Measurements from ENCODE around the gene KRTAP21-2.
"Not testable (repeated sequence)": the region's sequence is repeated elsewhere in the genome, so short reads cannot be mapped to it uniquely, and the experiment has no call there.

Gene KRTAP21-2

GRCh38 chr21:30747159-30747558 lies at the start of gene KRTAP21-2:
KRTAP21-2 (minus strand) TSS chr21:30747259; CDS start chr21:30747202, 57 bp downstream.
- ChIA-PET CTCF (no interaction called here), POLR2A (no interaction called here)
- TF ChIP-seq CTCF (IDR thresholded peaks at IDR 0.05; ENCODE audit: control extremely low read depth, extremely low read depth, low read depth, missing control alignments) = no peak
- no peak for DNase-seq (ENCODE audit: extremely low spot score)

DNA sequence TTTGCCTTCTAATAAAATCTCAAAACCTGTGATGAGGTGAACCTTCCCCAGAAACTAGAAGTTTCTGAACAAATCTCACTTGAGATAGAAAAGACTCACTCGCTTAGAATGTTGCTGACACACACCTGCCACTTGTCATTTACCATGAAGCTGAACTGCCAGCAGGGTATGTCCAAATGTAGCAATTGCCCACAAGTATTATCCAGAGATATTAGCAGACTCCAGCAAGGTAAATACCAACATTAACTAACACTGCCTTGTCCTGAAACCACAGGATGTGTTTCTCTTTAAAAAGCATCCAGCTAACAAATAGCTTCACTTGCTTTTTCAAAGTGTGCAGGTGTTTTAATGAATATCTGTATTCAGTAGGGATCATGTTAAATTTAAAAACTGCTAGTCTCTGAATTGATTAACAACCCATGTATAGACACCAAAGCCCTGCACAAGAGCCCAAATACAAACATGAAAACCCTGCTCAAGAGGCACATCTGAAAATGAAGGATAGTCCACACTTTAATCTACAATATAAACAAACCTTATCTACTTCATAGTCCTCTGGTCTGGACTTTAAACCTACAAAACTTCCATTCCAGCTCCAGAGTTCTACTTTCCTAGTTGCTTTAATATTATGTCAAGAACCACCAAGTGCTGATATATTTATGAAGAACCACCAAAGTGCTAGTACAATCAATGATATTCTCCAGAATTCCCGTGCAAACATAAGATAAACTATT lies 46.7 kb upstream of the KRTAP21-2 start:
- POLR2A ChIA-PET = no interaction called here
- CTCF ChIA-PET = no interaction called here
- DNase-seq (ENCODE audit: extremely low spot score) = no peak
- TF ChIP-seq CTCF (IDR thresholded peaks at IDR 0.05; ENCODE audit: control extremely low read depth, extremely low read depth, low read depth, missing control alignments) = no peak

DNA sequence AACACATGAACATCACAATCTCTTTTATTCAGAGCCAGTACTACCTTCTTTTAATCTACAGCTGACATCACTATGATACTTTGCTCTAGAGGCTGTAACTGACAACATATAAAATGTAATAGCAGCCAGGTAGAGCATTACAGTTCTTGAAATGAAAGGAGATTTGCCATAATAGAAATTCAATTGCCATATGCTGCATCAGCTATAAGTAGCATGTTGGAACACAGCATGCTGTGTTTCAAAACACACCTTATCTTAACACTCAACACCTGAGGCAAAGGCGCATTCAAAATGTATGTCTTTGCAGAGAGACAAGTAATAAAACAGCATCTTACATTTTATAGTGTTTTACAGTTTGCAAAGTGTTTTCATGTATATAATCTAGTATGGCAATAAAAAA lies 32.2 kb upstream of the KRTAP21-2 start:
- no peak for DNase-seq (ENCODE audit: extremely low spot score)
- CTCF ChIA-PET = no interaction called here
- POLR2A ChIA-PET = no interaction called here
- no peak for TF ChIP-seq CTCF (IDR thresholded peaks at IDR 0.05; ENCODE audit: control extremely low read depth, extremely low read depth, low read depth, missing control alignments)

- POLR2A ChIA-PET = no interaction called here
- DNase-seq (ENCODE audit: extremely low spot score) = no peak
- no peak for TF ChIP-seq CTCF (IDR thresholded peaks at IDR 0.05; ENCODE audit: control extremely low read depth, extremely low read depth, low read depth, missing control alignments)
- CTCF ChIA-PET = no interaction called here
Observed at GRCh38 chr21:30769724-30770431, 22.8 kb upstream of the KRTAP21-2 start.

DNA sequence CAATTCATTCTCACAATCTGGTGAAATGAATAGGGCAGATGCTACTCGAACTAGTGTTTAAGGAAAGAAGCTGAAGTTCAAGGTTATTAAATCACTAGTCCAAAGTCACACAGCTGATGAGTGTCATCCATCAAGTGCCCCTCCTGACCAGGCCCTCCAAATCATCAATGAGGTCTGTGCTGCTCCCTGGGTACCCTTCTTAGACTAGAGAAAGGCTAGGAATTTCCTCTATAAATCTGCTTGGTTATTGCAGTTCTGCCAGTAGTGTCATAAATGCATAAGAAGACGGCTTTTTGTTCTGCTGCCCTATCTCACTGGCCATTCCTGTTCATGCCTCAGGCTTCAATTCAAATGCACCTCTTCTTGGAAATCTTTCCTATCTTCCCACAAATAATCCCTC lies 13.7 kb upstream of the KRTAP21-2 start:
- DNase-seq (ENCODE audit: extremely low spot score) = no peak
- ChIA-PET CTCF (no interaction called here), POLR2A (no interaction called here)
- no peak for TF ChIP-seq CTCF (IDR thresholded peaks at IDR 0.05; ENCODE audit: control extremely low read depth, extremely low read depth, low read depth, missing control alignments)

DNA sequence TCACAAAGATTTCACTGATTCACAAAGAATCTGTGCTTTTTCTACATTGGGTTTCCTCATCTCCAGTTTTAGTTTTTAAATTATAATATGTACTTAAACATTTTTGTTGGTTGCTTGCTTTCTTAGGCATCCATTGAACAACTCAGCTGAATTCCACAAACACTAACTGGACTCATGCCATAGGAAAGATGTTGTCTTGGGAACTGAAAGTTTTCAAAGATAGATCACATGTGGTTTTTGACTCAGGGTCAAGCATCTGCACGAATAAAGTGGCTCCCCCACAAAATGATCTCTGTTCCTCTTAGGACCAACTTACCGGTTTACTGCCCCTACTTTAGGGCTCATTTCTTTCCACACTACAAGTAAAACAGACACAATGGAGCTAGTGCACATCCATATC lies 11.2 kb upstream of the KRTAP21-2 start:
- TF ChIP-seq CTCF (IDR thresholded peaks at IDR 0.05; ENCODE audit: control extremely low read depth, extremely low read depth, low read depth, missing control alignments) = no peak
- POLR2A ChIA-PET = no interaction called here
- CTCF ChIA-PET = no interaction called here
- DNase-seq (ENCODE audit: extremely low spot score) = no peak

- POLR2A ChIA-PET; CTCF ChIA-PET; DNase-seq (ENCODE audit: extremely low spot score): not testable (repeated sequence)
Observed at GRCh38 chr21:30755328-30755727, 8.3 kb upstream of the KRTAP21-2 start, which contains the start of gene KRTAP21-1. KRTAP21-1 (minus strand) TSS chr21:30755428; CDS start chr21:30755378, 50 bp downstream.

Data from GM10248 (cell line).